Endothelial cell (in vitro differentiated cells): ENCODE results near the gene MACROD2. TPM values are rescaled to one million over a fixed set of nuclear protein-coding genes. Genes with fewer than 3 reads are reported as not detected.
"Not testable (repeated sequence)": the region's sequence is repeated elsewhere in the genome, so short reads cannot be mapped to it uniquely, and the experiment has no call there.

ENCODE experiments used
- DNase-seq: peaks from one replicate; pipeline ENCODE4 v3.0.0; 2021; ENCODE audit warnings: low spot score
- H3K27ac Mint-ChIP-seq: one replicate; pipeline ENCODE4 v1.8.0; 2021; ENCODE audit warnings: mixed read lengths, inconsistent platforms; ENCODE audit not compliant: unreplicated experiment
- H3K27me3 Mint-ChIP-seq: one replicate; pipeline ENCODE4 v1.8.0; 2021; ENCODE audit warnings: mild to moderate bottlenecking, moderate library complexity, mixed read lengths, inconsistent platforms; ENCODE audit not compliant: unreplicated experiment
- H3K36me3 Mint-ChIP-seq: one replicate; pipeline ENCODE4 v1.8.0; 2021; ENCODE audit warnings: mild to moderate bottlenecking, low read depth, mixed read lengths, inconsistent platforms; ENCODE audit not compliant: unreplicated experiment
- H3K4me1 Mint-ChIP-seq: one replicate; pipeline ENCODE4 v1.8.0; 2021; ENCODE audit warnings: mild to moderate bottlenecking, mixed read lengths, inconsistent platforms; ENCODE audit not compliant: unreplicated experiment
- H3K4me3 Mint-ChIP-seq: one replicate; pipeline ENCODE4 v1.8.0; 2021; ENCODE audit warnings: mild to moderate bottlenecking, mixed read lengths, inconsistent platforms; ENCODE audit not compliant: unreplicated experiment
- H3K9me3 Mint-ChIP-seq: one replicate; pipeline ENCODE4 v1.8.0; 2021; ENCODE audit warnings: mixed read lengths, inconsistent platforms; ENCODE audit not compliant: unreplicated experiment
- CTCF ChIP-seq: fragments of 200-600 bp; sonication (generic); IDR thresholded peaks from one replicate; pipeline ENCODE4 v1.5.0; 2021; ENCODE audit warnings: antibody characterized with exemption; ENCODE audit not compliant: unreplicated experiment
- total RNA-seq: library from RNA; stranded (reverse); fragmentation: NEBNext Ultra II Directional; extraction: Animal tissue kit (Norgen Biotek cat#: 25700); gene quantifications from one replicate; pipeline ENCODE4 v1.2.1, GENCODE V29; 2021; ENCODE audit not compliant: unreplicated experiment

MACROD2 gene
- total RNA-seq, 1 donor from 2014 or later, result 6.4 TPM

- H3K27me3 Mint-ChIP-seq, result no peaks in the 10 kb centered on the region
Observed at GRCh38 chr20:14030991-14031390, 35.7 kb downstream of the MACROD2 start.

GRCh38 chr20:14033310-14033709 is 38.0 kb downstream of the MACROD2 start:
- no peak for DNase-seq
- no peak for TF ChIP-seq CTCF
- no peak overlapping the region for H3K4me3 Mint-ChIP-seq
- H3K4me1 Mint-ChIP-seq, result no peaks in the 10 kb centered on the region
- H3K9me3 Mint-ChIP-seq, result no peaks in the 10 kb centered on the region
- H3K27ac Mint-ChIP-seq, result no peak overlapping the region
- no peaks in the 10 kb centered on the region for H3K27me3 Mint-ChIP-seq
- H3K36me3 Mint-ChIP-seq, result no peaks in the 10 kb centered on the region

More at GRCh38 chr20:14030991-14031390, 35.7 kb downstream of the MACROD2 start:
- Mint-ChIP-seq H3K27ac (no peak overlapping the region), H3K4me1 (no peaks in the 10 kb centered on the region), H3K4me3 (no peak overlapping the region), H3K36me3 (no peaks in the 10 kb centered on the region), H3K9me3 (no peaks in the 10 kb centered on the region)
- no peak for TF ChIP-seq CTCF
- no peak for DNase-seq

GRCh38 chr20:14036567-14036966 is 41.3 kb downstream of the MACROD2 start:
- no peak overlapping the region for H3K27ac Mint-ChIP-seq
- TF ChIP-seq CTCF, result no peak
- H3K4me1 Mint-ChIP-seq, result no peaks in the 10 kb centered on the region
- H3K9me3 Mint-ChIP-seq, result no peaks in the 10 kb centered on the region
- H3K36me3 Mint-ChIP-seq, result no peaks in the 10 kb centered on the region
- no peak overlapping the region for H3K4me3 Mint-ChIP-seq
- no peak for DNase-seq
- H3K27me3 Mint-ChIP-seq, result no peaks in the 10 kb centered on the region

GRCh38 chr20:14044712-14045276 is 49.5 kb downstream of the MACROD2 start:
- H3K4me1 Mint-ChIP-seq, H3K9me3 Mint-ChIP-seq, H3K36me3 Mint-ChIP-seq, H3K27me3 Mint-ChIP-seq, DNase-seq, H3K4me3 Mint-ChIP-seq, H3K27ac Mint-ChIP-seq: not testable (repeated sequence)

GRCh38 chr20:14046534-14046933 is 51.2 kb downstream of the MACROD2 start:
- no peaks in the 10 kb centered on the region for H3K9me3 Mint-ChIP-seq
- H3K27ac Mint-ChIP-seq, result no peak overlapping the region
- peaks cover 3% of the 10 kb centered on the region for H3K36me3 Mint-ChIP-seq
- peaks cover 2% of the 10 kb centered on the region for H3K27me3 Mint-ChIP-seq
- H3K4me1 Mint-ChIP-seq, result no peaks in the 10 kb centered on the region
- no peak for TF ChIP-seq CTCF
- H3K4me3 Mint-ChIP-seq, result no peak overlapping the region
- DNase-seq, result no peak
